HG03159 (cell line): ENCODE results near the gene NFKBIA.
A peak's percentile ranks its signal among the peaks of the same experiment; 100 is the strongest.
"Not testable (repeated sequence)": the region's sequence is repeated elsewhere in the genome, so short reads cannot be mapped to it uniquely, and the experiment has no call there.

Source experiments
- ATAC-seq: cut with Tn5 transposase; IDR thresholded peaks from one replicate; pipeline ENCODE4 v1.9.1; 2021; ENCODE audit warnings: mild to moderate bottlenecking, moderate library complexity; ENCODE audit not compliant: unreplicated experiment

NFKBIA gene

DNA sequence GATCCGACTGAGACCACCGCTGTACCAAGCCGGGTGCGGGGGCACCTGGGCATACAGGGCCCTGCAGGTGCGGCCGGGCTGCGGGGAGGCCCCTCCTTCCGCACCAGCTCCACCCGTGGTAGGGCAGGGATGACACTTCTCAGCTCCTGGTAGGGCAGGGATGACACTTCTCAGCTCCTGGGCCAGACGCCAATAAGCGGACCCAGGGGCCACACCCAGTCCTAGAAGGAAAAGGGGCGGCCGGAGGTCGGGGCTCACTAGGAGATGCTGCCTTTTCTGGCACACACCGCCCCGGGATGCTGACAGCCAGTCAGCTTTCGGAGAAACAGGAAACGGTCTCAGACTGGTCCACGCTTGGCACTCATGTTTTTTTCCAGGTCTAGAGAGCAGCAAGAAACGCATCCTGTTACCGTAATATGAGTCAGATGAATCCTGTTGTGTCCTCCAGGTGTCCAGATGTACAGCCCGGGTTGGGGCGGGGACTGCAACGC lies 34.8 kb downstream of the NFKBIA start:
- ATAC-seq = no peak

DNA sequence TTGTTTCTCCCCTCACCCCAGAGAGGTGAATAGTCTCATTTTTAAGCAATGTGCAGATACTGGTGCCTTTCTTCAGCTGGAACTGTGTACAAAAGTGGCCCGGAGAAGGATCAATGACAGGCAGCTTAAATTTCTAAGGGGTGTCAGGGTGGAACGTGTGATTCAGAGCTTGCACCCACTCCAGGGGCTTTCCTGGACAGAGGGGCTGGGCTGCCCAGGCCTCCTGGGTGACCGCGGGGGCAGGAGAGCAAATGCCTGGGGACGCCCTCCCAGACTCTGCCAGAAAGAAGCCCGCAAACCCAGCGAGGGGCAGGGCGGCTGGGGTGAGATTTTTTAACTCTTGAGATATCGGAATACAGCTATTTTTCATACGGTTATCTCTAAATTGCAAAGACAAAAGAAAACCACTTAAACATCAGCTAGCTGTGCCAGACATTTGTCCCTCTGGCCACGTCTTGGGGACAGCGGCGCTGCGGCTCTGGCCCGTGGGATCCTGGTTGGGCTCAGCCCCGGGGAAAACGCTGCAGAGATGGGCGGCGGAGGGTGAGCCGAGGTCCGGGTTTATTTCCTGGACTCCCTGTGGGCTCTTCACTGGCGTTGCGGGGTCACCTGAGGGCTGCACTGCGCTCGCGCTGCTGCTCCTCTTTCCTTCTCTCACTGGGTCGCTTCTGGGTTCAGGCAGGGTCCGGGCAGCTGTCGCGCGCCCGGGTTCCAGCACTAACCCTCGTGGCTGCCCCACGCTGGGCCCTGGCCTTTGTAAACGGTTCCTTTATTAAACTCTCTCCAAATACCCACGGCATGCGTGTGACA lies 35.8 kb downstream of the NFKBIA start:
- no peak for ATAC-seq

DNA sequence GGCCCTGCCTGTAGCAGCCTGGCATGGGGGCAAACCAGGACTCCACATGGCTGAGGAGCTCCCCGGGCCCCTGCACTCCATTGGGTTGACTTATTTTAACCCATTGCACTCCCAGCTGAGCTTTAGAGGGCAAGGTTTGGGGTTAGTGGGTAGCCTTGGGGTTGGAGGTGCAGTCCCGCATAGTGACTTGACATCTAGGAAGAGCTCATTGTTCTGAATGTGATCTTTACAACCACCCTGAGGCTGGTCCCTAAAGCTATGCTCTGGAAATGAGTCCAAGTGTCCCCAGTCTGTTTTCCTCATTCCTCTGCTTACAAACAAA lies 36.4 kb downstream of the NFKBIA start:
- no peak for ATAC-seq

GRCh38 chr14:35367056-35367372 lies 37.5 kb downstream of the NFKBIA start:
- no peak for ATAC-seq

DNA sequence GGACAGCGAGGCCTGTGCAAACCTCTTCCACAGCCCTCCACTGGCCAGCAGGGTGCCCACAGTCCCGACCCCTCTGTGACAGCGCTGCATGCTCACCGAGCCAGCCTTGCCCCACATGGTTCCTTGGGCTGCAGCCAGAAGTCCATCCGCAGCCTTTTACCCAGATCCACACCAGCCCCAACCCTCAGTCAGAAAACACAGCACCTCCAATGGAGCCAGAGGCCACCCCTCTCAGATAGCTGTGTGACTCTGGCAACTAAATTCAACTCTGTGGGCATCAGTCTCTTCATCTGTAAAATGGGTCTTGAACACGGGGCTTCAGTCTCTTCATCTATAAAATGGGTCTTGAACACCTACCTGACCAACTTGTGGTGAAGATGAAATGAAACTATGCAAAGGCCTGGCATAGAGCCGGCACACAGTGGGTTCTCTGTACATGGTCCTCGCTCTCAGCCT lies 38.0 kb downstream of the NFKBIA start:
- ATAC-seq = no peak

- ATAC-seq = no peak
Observed at GRCh38 chr14:35366056-35366451, 38.5 kb downstream of the NFKBIA start.

- ATAC-seq = no peak
Observed at GRCh38 chr14:35365130-35366055, 39.2 kb downstream of the NFKBIA start.

GRCh38 chr14:35362911-35363374 lies 41.6 kb downstream of the NFKBIA start:
- no peak for ATAC-seq

GRCh38 chr14:35362450-35362849 lies 42.1 kb downstream of the NFKBIA start:
- ATAC-seq = no peak

DNA sequence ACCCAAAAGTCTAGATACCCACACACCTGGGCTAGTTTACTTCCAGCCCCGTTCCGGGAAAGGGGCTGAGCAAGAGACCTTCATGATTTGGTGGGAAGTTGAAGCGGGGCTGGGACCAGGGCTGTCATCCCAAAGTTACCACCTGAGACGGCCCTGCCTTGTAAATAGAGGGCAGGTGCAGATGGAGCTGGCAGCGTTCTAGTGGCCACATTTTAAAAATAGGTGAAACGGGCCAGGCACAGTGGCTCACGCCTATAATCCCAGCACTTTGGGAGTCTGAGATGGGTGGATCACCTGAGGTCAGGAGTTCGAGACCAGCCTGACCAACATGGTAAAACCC lies 43.4 kb downstream of the NFKBIA start:
- no peak for ATAC-seq

GRCh38 chr14:35359655-35360054 lies 44.9 kb downstream of the NFKBIA start:
- ATAC-seq = not testable (repeated sequence)

GRCh38 chr14:35355981-35356841 lies 48.3 kb downstream of the NFKBIA start:
- ATAC-seq = peak; percentile 46

GRCh38 chr14:35355235-35355634 lies 49.3 kb downstream of the NFKBIA start:
- ATAC-seq = not testable (repeated sequence)

- no peak for ATAC-seq
Observed at GRCh38 chr14:35353409-35354172, 51.0 kb downstream of the NFKBIA start.

- ATAC-seq = no peak
Observed at GRCh38 chr14:35352274-35353233, 52.0 kb downstream of the NFKBIA start.

DNA sequence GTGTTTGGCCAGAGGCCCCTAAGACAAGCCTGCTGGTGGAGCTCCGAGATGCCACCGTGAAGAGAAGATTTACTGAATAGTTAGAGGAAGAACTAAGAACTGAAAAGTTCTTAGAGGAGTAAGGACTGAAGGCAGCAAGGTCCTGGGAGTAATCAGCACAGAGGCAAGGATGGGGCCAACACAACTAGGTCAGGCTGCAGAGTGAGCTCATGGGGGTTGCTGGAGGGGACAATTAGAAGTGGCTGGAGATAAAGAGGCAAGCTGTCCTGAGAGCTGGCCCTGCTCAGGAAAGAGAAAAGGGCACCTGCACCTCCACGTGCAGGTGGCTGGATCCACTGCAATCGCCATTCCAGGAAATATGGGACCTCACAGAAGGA lies 52.7 kb downstream of the NFKBIA start:
- ATAC-seq = no peak
